ENCODE results near the gene WNK1. TPM values are rescaled to one million over a fixed set of nuclear protein-coding genes. Genes with fewer than 3 reads are reported as not detected.

WNK1 gene
- total RNA-seq, 1 experiment from 2014 or later = 117 TPM

- Histone ChIP-seq H3K56ac (ENCODE audit: insufficient read length, low read depth, low read length) (no peak overlapping the region), H3K18ac (ENCODE audit: insufficient read length, low read depth, low read length) (no peak overlapping the region), H3K23me2 (ENCODE audit: insufficient read length, low read depth, low read length, poor library complexity, severe bottlenecking) (no peaks in the 10 kb centered on the region), H3K9me3 (ENCODE audit: control insufficient read depth, low read depth, low read length) (no peaks in the 10 kb centered on the region), H3K4me1 (ENCODE audit: insufficient read depth, low read length) (no peaks in the 10 kb centered on the region), H3K79me2 (ENCODE audit: insufficient read depth, low read length) (no peaks in the 10 kb centered on the region), H3K27me3 (ENCODE audit: insufficient read depth, low read length) (no peaks in the 10 kb centered on the region), H2BK120ac (ENCODE audit: low read depth, low read length, poor library complexity, severe bottlenecking) (no peak overlapping the region), H2BK5ac (ENCODE audit: insufficient read length, low read length) (no peak overlapping the region), H4K5ac (ENCODE audit: insufficient read length, low read depth, low read length) (no peak overlapping the region), H3K23ac (ENCODE audit: insufficient read length, low read depth, low read length) (no peak overlapping the region), H3K4ac (ENCODE audit: low read depth, low read length) (no peak overlapping the region), H2BK20ac (ENCODE audit: low read depth, low read length, poor library complexity, severe bottlenecking) (no peak overlapping the region), H3K79me1 (ENCODE audit: insufficient read depth, low read depth, low read length, poor library complexity, severe bottlenecking) (no peaks in the 10 kb centered on the region), H3K14ac (ENCODE audit: insufficient read depth, low read length) (no peak overlapping the region), H3K27ac (ENCODE audit: insufficient read length, low read depth, low read length) (no peak overlapping the region), H2BK12ac (ENCODE audit: insufficient read length, low read depth, low read length) (no peak overlapping the region), H2AK5ac (ENCODE audit: insufficient read length, low read length) (no peak overlapping the region), H2BK15ac (ENCODE audit: low read depth, low read length) (no peak overlapping the region), H3K9ac (ENCODE audit: extremely low read depth, insufficient read length, low read length) (no peak overlapping the region), H4K91ac (ENCODE audit: insufficient read length, low read depth, low read length) (no peak overlapping the region), H4K20me1 (ENCODE audit: control insufficient read depth, insufficient read depth, insufficient read length) (no peaks in the 10 kb centered on the region), H3K4me2 (ENCODE audit: insufficient read depth, insufficient read length, low read length) (no peak overlapping the region), H3T11ph (ENCODE audit: low read length) (no peak overlapping the region), H4K8ac (replicated peaks; ENCODE audit: insufficient read length, low read depth, low read length) (no peak overlapping the region), H2AFZ (ENCODE audit: low read length) (no peak overlapping the region)
- H3K27me3 Mint-ChIP-seq (ENCODE audit: low read depth) = no peaks in the 10 kb centered on the region
- no CpG with 5 or more reads among the region's 1 CpG for WGBS (ENCODE audit: extremely low coverage, insufficient read length, low lambda C conversion rate)
- no peaks in the 10 kb centered on the region for H3K9me3 Mint-ChIP-seq
- no peak overlapping the region for H3K4me3 Mint-ChIP-seq
- H3K36me3 Mint-ChIP-seq (ENCODE audit: insufficient read depth in 1 of 3, low read depth in 3 of 3) = peaks cover 16 to 61% (median 54%) of the 10 kb centered on the region in 3 experiments
- DNase-seq = no peak
- no peak for TF ChIP-seq CTCF (conservative IDR thresholded peaks at IDR 0.05)
- H3K4me1 Mint-ChIP-seq = no peaks in the 10 kb centered on the region
- H3K27ac Mint-ChIP-seq = no peak overlapping the region
Measured at GRCh38 chr12:863285-863684, 110.9 kb downstream of the WNK1 start.

All from H9 (cell line).